ENCODE data around the gene KCNMB3.

DNA sequence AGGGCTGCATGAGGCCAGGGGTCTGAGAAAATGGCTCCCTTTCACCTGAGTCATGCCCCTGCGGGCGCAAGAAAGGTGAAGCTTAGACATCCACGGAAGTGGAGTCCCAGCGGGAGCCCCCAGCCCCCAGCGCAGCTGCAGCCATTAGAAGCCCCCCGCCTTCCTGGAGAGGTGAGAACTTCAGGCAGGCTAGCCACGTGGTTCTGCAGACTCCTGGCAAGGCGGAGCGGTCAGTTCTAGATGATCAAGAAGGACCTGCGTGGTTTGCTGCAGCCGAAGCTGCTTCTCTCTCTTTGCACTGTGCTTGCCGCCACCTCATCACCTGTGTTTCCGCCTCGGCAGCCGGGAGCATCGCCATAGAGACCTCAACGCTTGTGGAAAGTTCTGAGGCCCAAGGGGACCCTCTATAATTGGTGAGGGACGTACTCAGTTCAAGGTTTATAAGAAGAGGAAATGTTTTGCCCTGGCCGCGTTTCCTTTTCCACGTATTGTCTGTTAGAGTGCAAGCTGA lies 15.8 kb upstream of the KCNMB3 start:
- TF ChIP-seq, protein P1, sequence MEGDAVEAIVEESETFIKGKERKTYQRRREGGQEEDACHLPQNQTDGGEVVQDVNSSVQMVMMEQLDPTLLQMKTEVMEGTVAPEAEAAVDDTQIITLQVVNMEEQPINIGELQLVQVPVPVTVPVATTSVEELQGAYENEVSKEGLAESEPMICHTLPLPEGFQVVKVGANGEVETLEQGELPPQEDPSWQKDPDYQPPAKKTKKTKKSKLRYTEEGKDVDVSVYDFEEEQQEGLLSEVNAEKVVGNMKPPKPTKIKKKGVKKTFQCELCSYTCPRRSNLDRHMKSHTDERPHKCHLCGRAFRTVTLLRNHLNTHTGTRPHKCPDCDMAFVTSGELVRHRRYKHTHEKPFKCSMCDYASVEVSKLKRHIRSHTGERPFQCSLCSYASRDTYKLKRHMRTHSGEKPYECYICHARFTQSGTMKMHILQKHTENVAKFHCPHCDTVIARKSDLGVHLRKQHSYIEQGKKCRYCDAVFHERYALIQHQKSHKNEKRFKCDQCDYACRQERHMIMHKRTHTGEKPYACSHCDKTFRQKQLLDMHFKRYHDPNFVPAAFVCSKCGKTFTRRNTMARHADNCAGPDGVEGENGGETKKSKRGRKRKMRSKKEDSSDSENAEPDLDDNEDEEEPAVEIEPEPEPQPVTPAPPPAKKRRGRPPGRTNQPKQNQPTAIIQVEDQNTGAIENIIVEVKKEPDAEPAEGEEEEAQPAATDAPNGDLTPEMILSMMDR (IDR thresholded peaks at IDR 0.05): no peak
- TF ChIP-seq POLR2A (IDR thresholded peaks at IDR 0.05) (no peak), POLR2AphosphoS5 (IDR thresholded peaks at IDR 0.05) (no peak), EP300 (IDR thresholded peaks at IDR 0.05) (no peak)

Measured in upper lobe of left lung (tissue), 4 donors.